PFSK-1 (cell line): Measurements from ENCODE around the gene KCNRG. TPM values are rescaled to one million over a fixed set of nuclear protein-coding genes. Genes with fewer than 3 reads are reported as not detected.

Source experiments
- FOXP2 ChIP-seq: optimal IDR thresholded peaks from 2 replicates; pipeline ENCODE3; 2011; ENCODE audit warnings: borderline replicate concordance, control low read depth, inconsistent platforms; ENCODE audit not compliant: insufficient read depth; ENCODE audit errors: extremely low read length, extremely low read depth
- POLR2AphosphoS5 ChIP-seq: IDR thresholded peaks from 2 replicates; pipeline ENCODE4 v1.6.1; 2012; ENCODE audit warnings: low read depth, mild to moderate bottlenecking, control low read depth, low read length, moderate library complexity
- REST ChIP-seq, 2 experiments: IDR thresholded peaks; 2 replicates each; pipeline versions ENCODE4 v1.6.1 to v1.8.0; 2011 to 2012; ENCODE audit warnings: low read depth in 2 of 2, low read length in 2 of 2, control low read depth in 1 of 2, inconsistent platforms in 1 of 2, mild to moderate bottlenecking in 1 of 2, moderate library complexity in 1 of 2; ENCODE audit not compliant: insufficient read depth in 1 of 2
- SIN3A ChIP-seq: IDR thresholded peaks from 2 replicates; pipeline ENCODE4 v1.6.1; 2012; ENCODE audit warnings: mild to moderate bottlenecking, low read length, moderate library complexity, borderline replicate concordance; ENCODE audit not compliant: insufficient read depth
- TAF1 ChIP-seq: IDR thresholded peaks from 2 replicates; pipeline ENCODE4 v1.6.1; 2012; ENCODE audit warnings: low read length, control low read depth, borderline replicate concordance; ENCODE audit not compliant: insufficient read depth
- polyA plus RNA-seq: library from polyadenylated mRNA; unstranded; fragments of >200 nt; gene quantifications from one replicate; pipeline ENCODE4 v1.2.1, GENCODE V29; 2012; ENCODE audit warnings: low read depth, missing spikeins; ENCODE audit not compliant: insufficient read length

The KCNRG gene
- polyA plus RNA-seq: not detected

GRCh38 chr13:50015258-50015657 lies at the start of gene KCNRG:
KCNRG (plus strand) TSS chr13:50015444; CDS start chr13:50015494, 50 bp downstream.
- TF ChIP-seq TAF1 (no peak), REST (IDR thresholded peaks at IDR 0.05; ENCODE audit: insufficient read depth in 1 of 2, low read depth in 2 of 2, low read length in 2 of 2) (no peak), FOXP2 (no peak), POLR2AphosphoS5 (no peak), SIN3A (no peak)

GRCh38 chr13:49967456-49967855 lies 47.8 kb upstream of the KCNRG start:
- TF ChIP-seq REST (IDR thresholded peaks at IDR 0.05; ENCODE audit: insufficient read depth in 1 of 2, low read depth in 2 of 2, low read length in 2 of 2) (no peak), POLR2AphosphoS5 (no peak), SIN3A (no peak), FOXP2 (no peak), TAF1 (no peak)

- TF ChIP-seq POLR2AphosphoS5 (no peak), REST (IDR thresholded peaks at IDR 0.05; ENCODE audit: insufficient read depth in 1 of 2, low read depth in 2 of 2, low read length in 2 of 2) (no peak), SIN3A (no peak), TAF1 (no peak)
Observed at GRCh38 chr13:49972709-49973108, 42.5 kb upstream of the KCNRG start.

GRCh38 chr13:49975826-49976225 lies 39.4 kb upstream of the KCNRG start:
- no peak for TF ChIP-seq SIN3A
- no peak for TF ChIP-seq REST (IDR thresholded peaks at IDR 0.05; ENCODE audit: insufficient read depth in 1 of 2, low read depth in 2 of 2, low read length in 2 of 2)
- TF ChIP-seq TAF1: no peak
- TF ChIP-seq POLR2AphosphoS5: no peak
- TF ChIP-seq FOXP2: no peak
